Memory B cell (primary cell): ENCODE measurements around the gene NCBP2.

ENCODE experiments used
- ATAC-seq: fragments of 150-1000 bp; cut with Tn5 transposase; 2 replicates; pipeline ENCODE4 v1.10.0; 2021; ENCODE audit warnings: low read depth, mild to moderate bottlenecking, moderate library complexity
- DNase-seq, 2 donors: peaks; one replicate each; pipeline ENCODE4 v3.0.0; 2022; ENCODE audit warnings: low spot score in 2 of 2
- H3K27ac Mint-ChIP-seq: one replicate; pipeline ENCODE4 v1.8.0; 2022; ENCODE audit warnings: mild to moderate bottlenecking, moderate library complexity, mixed read lengths
- H3K27me3 Mint-ChIP-seq: one replicate; pipeline ENCODE4 v1.8.0; 2022; ENCODE audit warnings: mixed read lengths
- H3K36me3 Mint-ChIP-seq: one replicate; pipeline ENCODE4 v1.8.0; 2022; ENCODE audit warnings: mild to moderate bottlenecking, mixed read lengths
- H3K4me1 Mint-ChIP-seq: one replicate; pipeline ENCODE4 v1.8.0; 2022; ENCODE audit warnings: mixed read lengths
- H3K4me3 Mint-ChIP-seq: one replicate; pipeline ENCODE4 v1.8.0; 2022; ENCODE audit warnings: mild to moderate bottlenecking, moderate library complexity, mixed read lengths
- H3K9me3 Mint-ChIP-seq: one replicate; pipeline ENCODE4 v1.8.0; 2022; ENCODE audit warnings: mixed read lengths

NCBP2 gene

GRCh38 chr3:196938124-196938523, 4.2 kb downstream of the NCBP2 start:
- no peak for DNase-seq
- no peak overlapping the region for H3K27ac Mint-ChIP-seq
- peaks cover 22% of the 10 kb centered on the region for H3K36me3 Mint-ChIP-seq

GRCh38 chr3:196936288-196936687, 6.0 kb downstream of the NCBP2 start:
- DNase-seq (no peak), ATAC-seq (no peak)
- Mint-ChIP-seq H3K36me3 (peaks cover 23% of the 10 kb centered on the region), H3K4me1 (peaks cover 30% of the 10 kb centered on the region), H3K9me3 (no peaks in the 10 kb centered on the region), H3K4me3 (no peak overlapping the region), H3K27me3 (no peaks in the 10 kb centered on the region), H3K27ac (peak overlapping the region; percentile 60)

More at GRCh38 chr3:196938124-196938523, 4.2 kb downstream of the NCBP2 start:
- Mint-ChIP-seq H3K27me3 (no peaks in the 10 kb centered on the region), H3K4me3 (no peak overlapping the region), H3K4me1 (peaks cover 21% of the 10 kb centered on the region), H3K9me3 (no peaks in the 10 kb centered on the region)
- no peak for ATAC-seq

GRCh38 chr3:196932600-196932999, 9.7 kb downstream of the NCBP2 start:
- no peak for DNase-seq
- Mint-ChIP-seq H3K36me3 (peaks cover 24% of the 10 kb centered on the region), H3K4me3 (peak overlapping the region; percentile 66), H3K4me1 (peaks cover 27% of the 10 kb centered on the region), H3K9me3 (no peaks in the 10 kb centered on the region), H3K27ac (peak overlapping the region; percentile 91), H3K27me3 (no peaks in the 10 kb centered on the region)
- peak; percentile 82 for ATAC-seq

- DNase-seq (no peak), ATAC-seq (peak; percentile 84)
- Mint-ChIP-seq H3K27ac (peak overlapping the region; percentile 91), H3K4me1 (peaks cover 27% of the 10 kb centered on the region), H3K4me3 (peak overlapping the region; percentile 66), H3K9me3 (no peaks in the 10 kb centered on the region), H3K36me3 (peaks cover 26% of the 10 kb centered on the region), H3K27me3 (no peaks in the 10 kb centered on the region)
These were observed 10.3 kb downstream of the NCBP2 start for GRCh38 chr3:196931828-196932587.

- H3K4me1 Mint-ChIP-seq = peaks cover 27% of the 10 kb centered on the region
- DNase-seq (no peak), ATAC-seq (no peak)
- H3K27ac Mint-ChIP-seq = peak overlapping the region; percentile 91
- no peaks in the 10 kb centered on the region for H3K27me3 Mint-ChIP-seq
- H3K36me3 Mint-ChIP-seq = peaks cover 19% of the 10 kb centered on the region
- H3K4me3 Mint-ChIP-seq = peak overlapping the region; percentile 66
- H3K9me3 Mint-ChIP-seq = no peaks in the 10 kb centered on the region
These were observed 11.2 kb downstream of the NCBP2 start for GRCh38 chr3:196931157-196931556.

GRCh38 chr3:196927571-196928453, 14.5 kb downstream of the NCBP2 start:
- Mint-ChIP-seq H3K27me3 (no peaks in the 10 kb centered on the region), H3K36me3 (peaks cover 16% of the 10 kb centered on the region), H3K4me1 (peaks cover 27% of the 10 kb centered on the region), H3K4me3 (no peak overlapping the region), H3K27ac (no peak overlapping the region), H3K9me3 (no peaks in the 10 kb centered on the region)
- DNase-seq = no peak
- no peak for ATAC-seq

GRCh38 chr3:196920733-196921132, 21.6 kb downstream of the NCBP2 start:
- Mint-ChIP-seq H3K27me3 (no peaks in the 10 kb centered on the region), H3K36me3 (peaks cover 20% of the 10 kb centered on the region), H3K27ac (peak overlapping the region; percentile 81), H3K9me3 (peaks cover 3% of the 10 kb centered on the region), H3K4me3 (no peak overlapping the region), H3K4me1 (peaks cover 10% of the 10 kb centered on the region)
- ATAC-seq (peak; percentile 99), DNase-seq (no peak)

GRCh38 chr3:196918968-196919367, 23.4 kb downstream of the NCBP2 start:
- H3K9me3 Mint-ChIP-seq = peaks cover 3% of the 10 kb centered on the region
- H3K27me3 Mint-ChIP-seq = no peaks in the 10 kb centered on the region
- H3K4me3 Mint-ChIP-seq = no peak overlapping the region
- peaks cover 10% of the 10 kb centered on the region for H3K4me1 Mint-ChIP-seq
- no peak for DNase-seq
- peak overlapping the region; percentile 81 for H3K27ac Mint-ChIP-seq
- peaks cover 28% of the 10 kb centered on the region for H3K36me3 Mint-ChIP-seq
- no peak for ATAC-seq

GRCh38 chr3:196916995-196917394, 25.3 kb downstream of the NCBP2 start:
- ATAC-seq (no peak), DNase-seq (no peak)
- H3K36me3 Mint-ChIP-seq = peaks cover 31% of the 10 kb centered on the region
- no peak overlapping the region for H3K27ac Mint-ChIP-seq
- peaks cover 10% of the 10 kb centered on the region for H3K4me1 Mint-ChIP-seq
- H3K9me3 Mint-ChIP-seq = peaks cover 3% of the 10 kb centered on the region
- H3K27me3 Mint-ChIP-seq = no peaks in the 10 kb centered on the region
- no peak overlapping the region for H3K4me3 Mint-ChIP-seq

- H3K27me3 Mint-ChIP-seq = no peaks in the 10 kb centered on the region
- no peak overlapping the region for H3K4me3 Mint-ChIP-seq
- DNase-seq (no peak), ATAC-seq (no peak)
- H3K9me3 Mint-ChIP-seq = peaks cover 3% of the 10 kb centered on the region
- H3K36me3 Mint-ChIP-seq = peaks cover 30% of the 10 kb centered on the region
- no peak overlapping the region for H3K27ac Mint-ChIP-seq
- H3K4me1 Mint-ChIP-seq = peaks cover 10% of the 10 kb centered on the region
These were observed 26.1 kb downstream of the NCBP2 start for GRCh38 chr3:196916221-196916620.

- Mint-ChIP-seq H3K9me3 (peaks cover 3% of the 10 kb centered on the region), H3K36me3 (peaks cover 30% of the 10 kb centered on the region), H3K4me1 (peaks cover 5% of the 10 kb centered on the region), H3K27ac (no peak overlapping the region), H3K27me3 (no peaks in the 10 kb centered on the region), H3K4me3 (no peak overlapping the region)
- DNase-seq (no peak), ATAC-seq (no peak)
These were observed 27.0 kb downstream of the NCBP2 start for GRCh38 chr3:196915375-196915774.

- H3K27ac Mint-ChIP-seq = no peak overlapping the region
- peaks cover 2% of the 10 kb centered on the region for H3K4me1 Mint-ChIP-seq
- ATAC-seq = no peak
- peaks cover 31% of the 10 kb centered on the region for H3K36me3 Mint-ChIP-seq
- H3K4me3 Mint-ChIP-seq = no peak overlapping the region
- peaks cover 3% of the 10 kb centered on the region for H3K9me3 Mint-ChIP-seq
- H3K27me3 Mint-ChIP-seq = no peaks in the 10 kb centered on the region
- no peak for DNase-seq
These were observed 27.5 kb downstream of the NCBP2 start for GRCh38 chr3:196914866-196915265.

- DNase-seq (no peak), ATAC-seq (no peak)
- Mint-ChIP-seq H3K9me3 (no peaks in the 10 kb centered on the region), H3K4me3 (no peak overlapping the region), H3K27ac (no peak overlapping the region), H3K27me3 (no peaks in the 10 kb centered on the region), H3K36me3 (peaks cover 23% of the 10 kb centered on the region), H3K4me1 (no peaks in the 10 kb centered on the region)
These were observed 38.6 kb downstream of the NCBP2 start for GRCh38 chr3:196903740-196904139.

- Mint-ChIP-seq H3K4me1 (peaks cover 2% of the 10 kb centered on the region), H3K4me3 (no peak overlapping the region), H3K36me3 (peaks cover 20% of the 10 kb centered on the region), H3K27me3 (no peaks in the 10 kb centered on the region), H3K9me3 (no peaks in the 10 kb centered on the region), H3K27ac (no peak overlapping the region)
- no peak for DNase-seq
- ATAC-seq = no peak
These were observed 40.0 kb downstream of the NCBP2 start for GRCh38 chr3:196902296-196902695.
